Colonic mucosa (tissue), 4 donors: ENCODE results near the gene PRPF18. TPM values are rescaled to one million over a fixed set of nuclear protein-coding genes. Genes with fewer than 3 reads are reported as not detected.

Experiments
- DNase-seq: peaks from one replicate; pipeline ENCODE4 v3.0.0-alpha.2; 2020
- H3K27ac ChIP-seq: fragments of 200-600 bp; one replicate; pipeline ENCODE4 v1.8.0; 2021
- H3K27me3 ChIP-seq: fragments of 200-600 bp; one replicate; pipeline ENCODE4 v1.8.0; 2021
- H3K36me3 ChIP-seq: fragments of 200-600 bp; one replicate; pipeline ENCODE4 v1.8.0; 2021
- H3K4me1 ChIP-seq: fragments of 200-600 bp; one replicate; pipeline ENCODE4 v1.8.0; 2021; ENCODE audit warnings: mild to moderate bottlenecking
- H3K4me3 ChIP-seq: fragments of 200-600 bp; one replicate; pipeline ENCODE4 v1.8.0; 2021
- H3K9ac ChIP-seq, 2 donors: one replicate each; pipeline ENCODE4 v1.7.0; 2013; ENCODE audit warnings: control low read depth in 2 of 2, low read depth in 2 of 2, low read length in 2 of 2
- H3K9me3 ChIP-seq: fragments of 200-600 bp; one replicate; pipeline ENCODE4 v1.8.0; 2021
- CTCF ChIP-seq: fragments of 200-600 bp; IDR thresholded peaks from one replicate; pipeline ENCODE4 v1.8.0; 2022; ENCODE audit warnings: antibody characterized with exemption, mild to moderate bottlenecking
- intact Hi-C: fragments of 100-400 bp; cut with DNase I; formaldehyde crosslinking; loops from one replicate; pipeline ENCODE4 v1.14.1; 2022
- total RNA-seq, 2 donors: library from RNA; stranded (reverse); fragmentation: NEBNext Ultra II Directional in 1 of 2; extraction: Animal tissue kit (Norgen Biotek cat#: 25700) in 1 of 2; gene quantifications; one replicate each; pipeline ENCODE4 v1.2.1, GENCODE V29; 2021
- donor health status: healthy.
- donor health status: DM: no; HTN: no; CAD: no.
- donor health status: DM: no; HTN: no; CAD: no.

Gene PRPF18
- total RNA-seq, 2 donors from 2014 or later = 20.3 to 20.4 TPM

DNA sequence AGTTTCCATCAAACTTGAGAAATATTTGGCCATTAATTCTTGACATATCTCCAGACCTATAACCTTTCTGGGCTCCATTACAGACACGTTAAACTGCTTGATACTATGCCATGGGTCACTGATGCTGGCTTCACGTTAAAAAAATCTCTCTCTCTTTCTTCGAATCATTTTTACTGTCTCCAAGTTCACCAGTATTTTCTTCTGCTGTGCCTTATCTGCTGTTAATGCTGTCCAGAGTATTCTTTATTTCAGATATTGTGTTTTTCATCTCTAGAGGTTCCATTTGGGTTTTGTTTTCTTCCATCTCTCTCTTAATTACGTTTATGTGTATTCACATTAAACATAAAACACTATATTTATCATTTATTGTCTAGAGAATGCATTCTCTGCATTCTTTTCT lies 12.8 kb upstream of the PRPF18 start:
- H3K27me3 ChIP-seq = no peaks in the 10 kb centered on the region
- H3K27ac ChIP-seq = no peak overlapping the region
- H3K9me3 ChIP-seq = no peaks in the 10 kb centered on the region
- no peak for DNase-seq
- intact Hi-C loops = no loop called here
- no peak overlapping the region for H3K9ac ChIP-seq
- H3K4me3 ChIP-seq = no peak overlapping the region
- no peaks in the 10 kb centered on the region for H3K36me3 ChIP-seq
- H3K4me1 ChIP-seq = no peaks in the 10 kb centered on the region
- no peak for TF ChIP-seq CTCF

DNA sequence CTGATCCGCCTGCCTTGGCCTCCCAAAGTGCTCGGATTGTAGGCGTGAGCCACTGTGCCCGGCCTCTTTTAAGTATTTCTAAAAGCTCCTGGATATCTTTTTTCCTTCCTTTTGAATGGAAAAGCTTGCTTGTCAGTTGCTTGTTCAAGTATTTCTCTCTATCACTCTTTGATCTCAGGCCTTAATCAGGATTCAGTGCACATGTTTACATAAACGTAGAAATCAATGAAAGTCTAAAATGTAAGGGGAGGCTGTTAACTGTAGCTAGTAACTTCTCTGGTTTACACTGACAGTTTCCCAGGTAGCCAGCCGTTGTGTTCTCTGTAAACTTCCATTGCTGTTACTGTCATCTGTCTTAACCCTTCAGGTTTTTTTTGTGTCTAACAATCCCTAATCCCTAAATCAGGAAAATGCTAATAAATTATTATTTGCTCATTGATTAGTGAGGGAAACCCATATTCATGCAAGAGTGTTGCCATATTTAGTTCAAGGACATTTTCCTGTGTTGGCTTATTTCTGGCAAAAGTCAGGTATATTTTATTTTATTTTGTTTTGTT lies 1.5 kb upstream of the PRPF18 start:
- Histone ChIP-seq H3K27me3 (no peaks in the 10 kb centered on the region), H3K36me3 (no peaks in the 10 kb centered on the region), H3K4me3 (no peak overlapping the region), H3K4me1 (peaks cover 7% of the 10 kb centered on the region), H3K9ac (no peak overlapping the region), H3K27ac (no peak overlapping the region), H3K9me3 (no peaks in the 10 kb centered on the region)
- intact Hi-C loops = no loop called here
- no peak for TF ChIP-seq CTCF
- DNase-seq = no peak

GRCh38 chr10:13585943-13586342 lies 822 bp upstream of the PRPF18 start:
- Histone ChIP-seq H3K36me3 (no peaks in the 10 kb centered on the region), H3K4me1 (peaks cover 7% of the 10 kb centered on the region), H3K9me3 (no peaks in the 10 kb centered on the region), H3K27ac (no peak overlapping the region), H3K27me3 (no peaks in the 10 kb centered on the region), H3K9ac (no peak overlapping the region), H3K4me3 (no peak overlapping the region)
- TF ChIP-seq CTCF = no peak
- intact Hi-C loops = no loop called here
- no peak for DNase-seq

GRCh38 chr10:13587391-13587790 lies 626 bp downstream of the PRPF18 start:
- DNase-seq = peak; percentile 19
- Histone ChIP-seq H3K9ac (peak overlapping the region; percentile 56 to 85), H3K27me3 (no peaks in the 10 kb centered on the region), H3K4me1 (peaks cover 7% of the 10 kb centered on the region), H3K27ac (no peak overlapping the region), H3K36me3 (no peaks in the 10 kb centered on the region), H3K9me3 (no peaks in the 10 kb centered on the region), H3K4me3 (peak overlapping the region; percentile 97)
- no peak for TF ChIP-seq CTCF
- intact Hi-C loops = no loop called here

DNA sequence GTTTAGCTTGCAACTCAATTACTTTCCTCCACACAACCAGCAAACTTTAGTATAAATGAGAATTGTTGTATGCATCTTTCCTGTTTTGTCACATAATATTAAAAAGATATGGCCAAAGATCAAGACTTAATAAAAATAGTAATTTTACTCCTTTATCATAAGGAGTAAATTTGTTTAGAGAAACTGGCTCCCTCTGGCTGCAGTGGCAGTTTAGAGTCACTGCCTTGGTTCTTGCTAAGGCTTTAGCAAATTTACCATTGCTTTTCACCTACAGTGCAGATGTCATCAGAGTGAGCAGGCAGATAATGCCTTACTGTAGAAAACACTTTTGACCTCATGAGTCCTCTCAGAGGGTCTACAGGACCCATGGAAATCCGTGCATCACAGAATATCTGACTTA lies 2.6 kb downstream of the PRPF18 start:
- TF ChIP-seq CTCF = no peak
- DNase-seq = no peak
- H3K9me3 ChIP-seq = no peaks in the 10 kb centered on the region
- H3K9ac ChIP-seq = no peak overlapping the region
- H3K4me1 ChIP-seq = peaks cover 7% of the 10 kb centered on the region
- H3K27ac ChIP-seq = no peak overlapping the region
- no peaks in the 10 kb centered on the region for H3K27me3 ChIP-seq
- no peak overlapping the region for H3K4me3 ChIP-seq
- no peaks in the 10 kb centered on the region for H3K36me3 ChIP-seq
- intact Hi-C loops = no loop called here
